Stimulated activated CD4-positive, alpha-beta T cell treated with anti-CD3 and anti-CD28 coated beads, Interleukin-1b, Interleukin-23, amount 100 ng/mL, for 1 hour (primary cell): Measurements from ENCODE around the gene PMIS2.
"Not testable (repeated sequence)": the region's sequence is repeated elsewhere in the genome, so short reads cannot be mapped to it uniquely, and the experiment has no call there.

Source experiments
- DNase-seq, 2 donors: peaks; one replicate each; pipeline ENCODE4 v3.0.0-alpha.2; 2020; ENCODE audit warnings: low read depth in 2 of 2

Gene PMIS2

GRCh38 chr19:35590875-35591274 lies 4.9 kb downstream of the PMIS2 start:
- no peak for DNase-seq

- no peak for DNase-seq
Observed at GRCh38 chr19:35592226-35592625, 6.3 kb downstream of the PMIS2 start.

- not testable (repeated sequence) for DNase-seq
Observed at GRCh38 chr19:35595026-35595425, 9.1 kb downstream of the PMIS2 start.

GRCh38 chr19:35595928-35596327 lies 10.0 kb downstream of the PMIS2 start:
- DNase-seq, result no peak

GRCh38 chr19:35596366-35596999 lies 10.5 kb downstream of the PMIS2 start:
- DNase-seq, result no peak

- DNase-seq, result no peak
Observed at GRCh38 chr19:35601971-35602370, 16.0 kb downstream of the PMIS2 start.

- not testable (repeated sequence) for DNase-seq
Observed at GRCh38 chr19:35604436-35604835, 18.5 kb downstream of the PMIS2 start.

- not testable (repeated sequence) for DNase-seq
Observed at GRCh38 chr19:35607170-35607569, 21.2 kb downstream of the PMIS2 start.

- DNase-seq, result no peak
Observed at GRCh38 chr19:35607661-35608060, 21.7 kb downstream of the PMIS2 start.

GRCh38 chr19:35608251-35608650 lies 22.3 kb downstream of the PMIS2 start:
- DNase-seq, result no peak

GRCh38 chr19:35609851-35610353 lies 23.9 kb downstream of the PMIS2 start:
- DNase-seq, result no peak

GRCh38 chr19:35612224-35612558 lies 26.2 kb downstream of the PMIS2 start:
- DNase-seq, result no peak

GRCh38 chr19:35612559-35613321 lies 26.8 kb downstream of the PMIS2 start, which contains the start of gene HAUS5:
Gene HAUS5, plus strand, starts transcription at chr19:35612735. Its CDS starts 60 bp downstream, at chr19:35612795.
- DNase-seq, result peak; percentile 87 to 96

- DNase-seq, result no peak
Observed at GRCh38 chr19:35613574-35613973, 27.6 kb downstream of the PMIS2 start.

GRCh38 chr19:35615036-35615435 lies 29.1 kb downstream of the PMIS2 start:
- DNase-seq, result no peak

GRCh38 chr19:35618857-35619256 lies 32.9 kb downstream of the PMIS2 start:
- no peak for DNase-seq

- DNase-seq, result no peak
Observed at GRCh38 chr19:35619290-35619923, 33.4 kb downstream of the PMIS2 start.

- no peak for DNase-seq
Observed at GRCh38 chr19:35620001-35620400, 34.0 kb downstream of the PMIS2 start.

- no peak for DNase-seq
Observed at GRCh38 chr19:35621708-35622107, 35.7 kb downstream of the PMIS2 start.

GRCh38 chr19:35622750-35623149 lies 36.8 kb downstream of the PMIS2 start:
- no peak for DNase-seq

- no peak for DNase-seq
Observed at GRCh38 chr19:35623327-35624010, 37.5 kb downstream of the PMIS2 start.

GRCh38 chr19:35628264-35628564 lies 42.2 kb downstream of the PMIS2 start:
- DNase-seq, result no peak
